ENCODE measurements around the gene DOCK1.

DOCK1 gene

DNA sequence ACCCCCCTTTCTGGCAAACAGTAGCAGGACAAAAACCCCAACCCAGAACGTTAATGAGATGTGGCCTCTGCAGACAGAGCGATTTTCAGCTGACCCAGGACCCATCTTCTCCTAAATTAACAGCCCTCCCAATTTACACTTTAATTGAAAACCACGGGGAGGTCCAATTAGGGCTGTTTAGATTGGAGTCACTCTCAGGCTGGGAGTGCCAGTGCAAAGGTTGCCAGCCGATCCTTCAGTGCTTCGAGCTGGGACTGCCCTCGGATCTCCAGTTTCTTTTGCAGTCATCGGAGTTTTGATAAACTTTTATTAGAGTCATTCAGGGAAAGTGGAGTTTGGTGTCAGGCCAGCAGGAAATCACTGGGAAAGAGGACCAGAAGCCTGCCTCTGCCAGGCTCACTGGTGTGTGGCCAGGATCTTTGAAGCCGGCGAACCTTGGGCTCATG is 108.0 kb downstream of the DOCK1 start:
- DNase-seq, result no peak

DNA sequence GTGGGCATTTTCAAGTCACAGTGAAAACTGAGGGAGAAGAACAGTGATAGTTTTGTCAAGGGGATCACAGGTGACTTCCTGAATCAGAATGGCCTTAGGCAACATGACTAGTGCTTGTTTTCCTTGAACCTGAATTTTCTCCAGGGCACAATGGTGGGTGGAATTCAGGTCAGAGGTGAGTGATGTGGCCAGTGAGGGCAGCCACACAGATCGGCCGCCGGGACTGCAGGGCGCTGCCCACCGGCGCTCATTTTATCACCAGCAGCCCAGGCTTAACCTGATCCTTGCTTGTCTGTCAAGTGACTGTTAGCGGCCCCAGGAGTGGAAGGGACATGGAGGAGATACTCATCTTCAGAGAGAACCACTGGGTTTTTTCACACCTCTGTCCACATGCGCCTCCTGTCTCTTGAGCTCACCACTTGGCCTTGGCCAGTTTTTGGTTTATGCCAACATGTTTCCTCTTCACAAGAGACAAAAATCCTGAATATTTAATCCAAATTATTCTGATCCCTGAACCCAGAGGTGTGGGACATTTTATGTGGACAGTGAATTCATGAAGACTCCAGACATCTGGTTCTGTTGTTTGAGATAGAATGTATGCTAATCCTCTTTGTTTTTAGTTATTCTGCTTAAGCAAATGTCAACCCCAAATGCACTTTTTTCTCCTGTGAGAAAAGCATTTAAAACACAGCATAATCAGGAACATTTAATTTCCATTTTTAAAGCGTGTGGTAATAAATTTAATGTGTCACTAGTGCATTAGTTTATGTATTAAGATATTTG is 108.7 kb downstream of the DOCK1 start:
- DNase-seq, result no peak

DNA sequence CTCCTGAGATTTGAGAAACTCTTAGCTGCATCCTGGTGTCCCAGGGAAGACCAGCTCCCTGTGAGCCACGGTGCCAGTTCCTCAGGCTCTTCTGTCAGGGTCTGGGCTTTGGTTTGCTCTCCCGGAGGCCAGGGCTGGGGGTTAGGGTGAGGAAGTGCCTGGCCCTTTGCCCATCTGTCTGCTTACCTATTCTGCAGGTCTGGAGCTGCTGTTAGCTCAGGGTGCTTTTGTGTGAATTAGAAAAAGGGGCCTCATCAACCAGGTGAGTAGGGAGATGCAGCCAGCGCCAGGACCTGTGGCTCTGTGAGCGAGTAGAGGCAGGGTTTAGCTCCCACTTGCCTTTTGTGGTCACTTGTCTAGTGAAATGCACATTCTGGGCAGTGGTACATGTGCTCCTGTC is 109.4 kb downstream of the DOCK1 start:
- DNase-seq, result no peak

DNA sequence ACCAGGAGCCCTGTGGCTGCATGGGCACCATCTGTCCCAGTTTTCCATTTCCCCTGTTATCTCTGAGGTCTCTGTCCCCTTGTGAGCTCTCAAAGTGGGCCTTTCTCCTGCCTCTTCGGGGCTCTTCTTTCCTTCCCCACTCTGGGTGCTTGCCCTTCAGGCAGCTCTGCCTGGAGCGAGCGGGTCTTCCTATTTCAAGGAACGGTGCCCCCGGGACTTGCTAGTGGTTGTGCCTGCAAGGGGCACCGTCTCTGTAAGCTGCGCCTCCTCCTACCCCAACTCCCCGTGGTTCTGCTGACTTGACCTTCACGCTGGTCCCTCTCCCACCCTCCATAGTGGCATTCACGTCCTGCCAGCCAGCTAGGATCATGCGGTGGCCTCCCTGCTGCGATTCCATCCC is 110.1 kb downstream of the DOCK1 start:
- no peak for DNase-seq

DNA sequence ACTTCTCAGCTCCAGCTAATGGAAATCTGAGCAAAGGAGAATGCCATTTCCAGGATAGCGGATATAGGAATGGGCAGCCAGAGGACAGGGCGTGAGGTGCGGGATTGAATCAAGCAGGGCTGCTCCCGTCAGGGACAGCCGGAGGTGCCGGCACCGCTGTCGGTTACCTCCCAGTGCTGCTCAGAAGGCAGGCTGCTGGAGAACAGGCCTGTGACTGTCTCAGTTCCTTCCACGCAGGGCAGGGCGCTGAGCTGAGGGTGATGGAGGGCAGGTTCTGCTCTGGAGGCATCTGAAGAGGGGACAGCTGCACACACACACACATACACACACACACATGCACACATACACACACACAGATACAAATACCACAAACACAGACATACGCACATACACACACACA is 111.1 kb downstream of the DOCK1 start:
- DNase-seq, result no peak

DNA sequence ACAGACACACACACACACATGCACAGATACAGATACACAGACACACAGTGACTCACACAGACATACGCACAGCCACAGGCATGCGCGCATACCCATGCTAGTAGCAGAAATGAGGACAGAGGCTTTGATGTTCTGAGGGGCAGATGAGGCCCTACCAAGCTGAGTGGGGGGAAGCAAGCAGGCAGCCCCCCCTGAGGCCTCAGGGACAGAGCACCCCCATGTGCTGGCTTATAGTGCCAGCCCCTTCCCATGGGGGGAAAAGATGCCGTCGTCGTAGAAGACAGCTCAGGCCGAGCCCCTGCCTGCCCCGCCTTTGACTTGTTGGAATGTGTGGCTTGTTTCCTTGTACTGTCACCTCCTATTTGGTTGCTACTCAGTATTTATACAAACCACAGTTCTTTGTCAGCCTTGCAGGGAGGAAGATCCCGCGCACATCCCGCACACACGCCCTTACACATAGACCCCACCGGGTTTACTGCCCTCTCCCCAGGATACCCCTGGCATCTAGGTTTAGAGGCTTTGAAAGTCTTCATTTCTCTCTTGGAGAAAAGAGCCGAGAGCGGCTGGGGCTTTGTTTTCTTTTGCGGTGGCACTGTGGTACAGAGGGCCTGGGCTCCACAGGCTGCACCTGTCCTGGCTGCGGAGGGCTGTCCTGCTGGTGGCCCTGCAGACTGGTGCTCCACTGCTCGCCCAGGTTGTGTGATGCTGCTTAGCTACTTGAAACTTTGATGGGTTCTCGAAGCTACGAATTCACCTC is 112.5 kb downstream of the DOCK1 start:
- peak; percentile 4 for DNase-seq

DNA sequence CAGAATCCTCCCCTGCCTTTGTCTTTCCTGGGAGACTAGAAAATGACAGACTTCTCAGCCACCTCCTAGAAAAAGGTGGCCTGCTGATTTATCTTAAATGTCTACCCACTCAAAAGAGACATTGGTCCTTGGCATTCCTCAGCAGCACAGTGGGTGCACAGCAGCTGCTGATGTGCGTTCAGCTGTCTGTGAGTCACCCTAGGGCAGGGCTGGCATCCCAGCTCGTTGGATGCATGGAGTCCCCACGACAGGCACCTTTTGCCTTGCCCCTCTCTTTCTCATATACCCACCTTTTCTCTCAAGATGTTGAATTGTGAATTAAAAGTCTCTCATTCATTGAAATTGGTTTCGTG is 113.0 kb downstream of the DOCK1 start:
- no peak for DNase-seq

DNA sequence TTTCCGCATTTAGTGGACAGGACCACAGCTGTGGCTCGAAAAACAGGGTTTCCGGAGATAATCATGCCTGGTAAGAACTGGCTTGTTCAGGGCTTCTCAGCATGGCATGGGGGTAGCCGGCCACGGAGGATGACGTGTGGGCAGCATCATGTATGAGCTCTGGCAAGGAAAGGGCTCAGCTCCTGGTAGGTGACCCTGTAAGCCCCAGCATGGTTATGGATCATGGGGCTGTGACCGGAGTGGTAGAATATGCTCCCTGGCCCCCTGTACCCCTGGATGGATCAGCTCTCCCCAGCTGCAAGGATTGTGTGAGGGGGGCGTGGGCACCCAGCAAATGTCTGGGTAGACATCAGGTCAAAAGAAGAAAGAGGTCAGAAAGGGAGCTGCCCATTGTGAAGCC is 113.5 kb downstream of the DOCK1 start:
- DNase-seq, result no peak

DNA sequence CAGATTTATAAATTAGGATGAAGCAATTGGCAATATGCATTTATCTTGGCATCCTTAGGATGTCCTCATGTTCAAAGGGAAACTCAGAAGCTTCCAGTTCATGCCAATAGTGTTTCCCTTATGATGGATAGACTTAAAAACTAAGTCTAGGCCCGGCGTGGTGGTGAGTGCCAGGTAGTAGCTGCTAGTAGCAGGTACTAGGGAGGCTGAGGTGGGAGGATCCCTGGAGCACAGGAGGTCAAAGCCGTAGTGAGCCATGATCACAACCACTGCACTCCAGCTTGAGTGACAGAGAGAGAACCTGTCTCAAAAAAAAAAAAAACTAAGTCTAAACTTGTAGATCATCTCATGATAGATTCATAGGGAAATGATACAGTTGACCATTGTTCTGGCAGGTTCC is 115.0 kb downstream of the DOCK1 start:
- no peak for DNase-seq

DNA sequence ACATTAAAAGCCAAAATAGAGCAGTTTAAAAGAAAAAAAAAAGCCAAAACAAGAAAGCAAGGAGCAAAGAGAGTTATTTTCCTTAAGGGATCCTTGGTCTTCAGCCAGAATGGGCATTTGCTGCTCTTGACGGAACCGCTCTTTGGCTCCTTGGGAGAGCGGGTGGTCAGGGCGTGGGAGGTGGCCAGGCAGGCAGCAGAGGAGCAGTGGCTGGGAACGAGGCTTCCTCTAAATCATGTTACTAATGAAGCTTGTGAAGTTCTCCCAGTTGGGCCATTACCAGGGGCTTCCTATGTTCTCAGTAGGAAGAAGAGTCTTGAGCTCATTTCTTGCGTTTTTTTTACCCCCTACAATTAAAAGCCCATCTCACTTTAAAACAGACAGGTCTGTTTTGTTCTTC is 116.6 kb downstream of the DOCK1 start:
- DNase-seq, result no peak

DNA sequence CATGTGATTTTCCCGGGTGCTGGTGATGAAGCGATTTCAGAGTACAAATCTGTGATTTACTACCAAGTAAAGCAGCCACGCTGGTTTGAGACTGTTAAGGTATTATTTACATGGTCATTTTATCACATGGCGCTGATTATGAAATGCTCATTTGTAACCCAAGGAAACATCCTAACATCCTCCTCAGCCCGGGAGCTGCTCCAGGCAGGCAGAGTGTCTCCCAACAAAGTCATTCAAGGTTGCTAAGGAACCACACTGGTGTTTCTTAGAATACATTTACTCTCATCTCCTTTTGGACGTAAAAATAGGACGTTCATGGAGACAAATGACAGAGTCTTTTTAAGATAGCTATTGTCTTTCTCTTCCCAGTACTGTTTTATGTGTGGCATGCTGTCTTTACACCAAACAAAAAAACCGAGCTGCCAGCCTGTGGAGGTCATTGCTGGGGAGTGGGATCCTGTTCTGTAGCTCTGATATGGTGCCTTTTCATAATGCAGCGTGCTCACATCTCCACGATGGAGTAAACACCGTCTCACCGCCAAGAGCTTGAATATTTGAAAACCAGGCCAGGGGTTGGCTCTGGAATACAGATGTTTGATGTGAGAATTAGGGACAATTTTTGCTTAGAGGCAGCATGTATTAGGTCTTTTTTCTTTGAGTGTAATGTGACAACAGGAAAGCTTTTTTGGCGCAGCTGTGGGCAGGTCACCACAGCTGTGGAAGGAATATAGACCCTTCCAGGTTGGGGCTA is 119.6 kb downstream of the DOCK1 start:
- DNase-seq, result no peak

DNA sequence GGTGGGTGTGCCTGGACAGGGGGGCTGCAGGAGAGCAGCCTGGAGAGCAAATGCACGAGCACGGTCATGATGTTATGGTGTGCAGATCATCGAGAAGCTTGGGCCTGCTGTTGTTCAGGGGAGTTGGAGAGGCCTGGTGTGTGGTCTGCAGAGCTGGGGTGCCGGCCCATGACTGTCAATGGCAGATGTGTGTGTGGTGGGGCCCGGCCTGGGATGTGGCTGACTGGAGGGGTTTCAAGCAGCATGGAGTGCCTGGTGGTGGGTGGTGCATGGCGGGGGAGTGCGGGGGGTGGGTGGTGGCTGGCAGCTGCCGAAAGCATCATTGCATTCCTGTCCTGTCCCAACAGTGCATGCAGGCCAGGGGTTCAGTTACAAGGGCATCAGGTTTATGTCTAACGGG is 122.6 kb downstream of the DOCK1 start:
- DNase-seq, result no peak

DNA sequence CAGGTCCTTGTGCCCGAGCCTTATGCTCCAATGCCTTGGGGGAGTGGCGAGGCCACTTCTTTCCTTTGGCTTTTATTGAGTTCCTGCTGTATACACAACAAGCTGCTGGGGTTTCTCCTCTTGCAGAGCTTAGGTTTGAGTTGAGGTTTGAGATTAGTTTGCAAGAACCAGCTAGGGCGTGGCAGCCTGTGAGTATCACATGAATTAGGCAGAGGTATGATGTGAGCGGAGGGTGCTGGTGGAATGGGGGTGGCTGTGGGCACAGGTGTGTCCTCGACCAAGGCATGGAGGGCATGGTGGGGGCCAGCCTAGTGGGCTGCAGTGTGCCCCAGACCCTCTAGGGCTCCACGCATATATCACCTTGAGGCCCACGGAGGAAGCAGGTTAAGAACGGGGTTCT is 123.3 kb downstream of the DOCK1 start:
- DNase-seq, result no peak

DNA sequence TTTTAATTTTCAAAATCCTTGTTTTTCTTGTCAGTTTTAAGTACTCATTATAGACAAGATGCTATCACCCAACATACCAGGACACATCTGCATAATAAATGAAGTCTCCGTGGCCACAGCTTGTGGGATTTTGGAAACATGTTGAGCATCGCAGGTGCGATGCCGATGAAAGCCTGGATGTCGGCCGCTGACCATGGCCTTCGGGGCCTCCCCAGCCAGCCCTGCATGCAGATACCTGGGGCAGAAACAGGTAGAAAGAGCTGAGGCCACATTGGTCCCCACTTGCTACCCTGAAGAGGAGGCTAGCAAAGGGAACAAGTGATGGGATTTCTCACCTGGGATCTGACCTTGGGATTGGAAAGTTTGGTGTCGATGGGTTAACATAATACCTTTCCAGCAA is 123.8 kb downstream of the DOCK1 start:
- DNase-seq, result no peak

DNA sequence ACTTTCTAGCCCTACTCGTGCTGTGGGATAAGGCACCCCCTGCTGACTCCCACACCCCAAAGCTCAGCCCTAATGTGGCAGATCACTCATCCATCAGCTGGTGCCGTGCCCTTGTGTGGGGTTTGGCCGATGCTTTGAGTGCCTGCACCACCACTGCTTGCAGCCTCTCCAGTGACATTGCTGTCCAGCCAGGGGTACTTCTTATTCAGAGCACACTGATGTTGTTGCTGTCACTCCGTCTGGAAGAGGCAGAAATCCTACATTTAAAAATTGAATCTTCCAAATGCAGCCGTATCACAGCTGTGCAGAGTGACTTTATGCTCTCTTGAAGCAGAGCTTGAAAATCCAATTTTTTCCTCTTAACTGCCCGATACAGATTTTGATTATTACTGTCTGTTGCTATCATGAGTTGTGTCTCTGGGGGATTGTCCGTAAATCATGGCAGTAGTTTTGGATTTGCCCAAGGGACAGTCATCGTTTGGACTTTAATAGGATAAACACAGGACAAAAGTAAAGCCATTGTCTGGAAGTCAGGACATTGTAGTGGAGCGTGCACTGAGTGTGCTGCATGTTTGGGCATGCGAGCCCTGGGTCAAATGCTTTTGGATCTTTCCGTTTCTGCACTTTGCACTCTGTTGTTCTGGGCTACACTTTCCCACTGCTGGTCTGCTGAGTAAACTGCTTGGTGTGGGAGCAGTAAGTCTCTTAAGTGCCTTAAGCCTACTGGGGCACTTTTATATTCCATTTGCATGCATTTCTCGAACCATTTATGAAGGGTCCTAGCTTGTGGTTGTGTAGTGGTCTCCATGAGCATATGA is 128.2 kb downstream of the DOCK1 start:
- DNase-seq, result peak; percentile 45

DNA sequence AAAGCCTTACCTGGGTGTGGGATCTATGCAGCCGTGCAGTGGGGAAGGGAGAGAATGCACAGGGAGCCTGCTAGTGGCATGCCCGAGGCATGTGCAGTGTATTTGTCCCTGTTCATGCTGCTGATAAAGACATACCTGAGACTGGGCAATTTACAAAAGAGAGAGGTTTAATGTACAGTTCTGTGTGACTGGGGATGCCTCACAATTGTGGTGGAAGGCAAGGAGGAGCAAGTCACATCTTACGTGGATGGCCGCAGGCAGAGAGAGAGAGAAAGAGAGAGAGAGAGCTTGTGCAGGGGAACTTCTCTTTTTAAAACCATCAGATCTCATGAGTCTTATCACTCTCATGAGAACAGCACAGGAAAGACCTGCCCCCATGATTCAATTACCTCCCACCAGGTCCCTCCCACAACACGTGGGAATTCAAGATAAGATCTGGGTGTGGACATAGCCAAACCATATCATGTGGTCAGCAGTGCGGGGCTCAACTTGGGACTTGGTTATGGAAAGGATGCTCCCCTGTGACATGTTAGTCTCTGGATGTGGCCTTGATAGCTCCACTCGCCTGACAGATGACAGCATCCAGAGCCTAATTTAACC is 128.9 kb downstream of the DOCK1 start:
- no peak for DNase-seq

DNA sequence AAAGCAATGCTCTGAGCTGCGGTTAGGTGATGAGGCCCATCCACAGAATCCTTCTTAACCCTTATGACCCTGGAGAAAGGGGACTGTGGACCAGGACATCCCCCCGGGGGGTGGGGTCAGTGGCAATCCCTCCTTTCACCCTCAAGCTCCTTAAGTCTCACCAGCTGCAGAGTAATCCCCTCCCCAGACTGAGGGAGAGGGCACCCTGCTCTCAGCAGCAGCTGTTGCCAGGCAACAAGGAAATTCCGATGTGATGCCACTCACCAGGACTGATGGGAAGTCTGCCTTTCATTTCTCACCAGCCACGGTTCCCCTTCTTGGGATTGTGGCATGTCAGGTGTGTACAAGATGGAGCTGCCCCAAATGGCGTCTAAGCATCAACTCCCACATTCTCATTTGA is 129.6 kb downstream of the DOCK1 start:
- peak; percentile 52 for DNase-seq

DNA sequence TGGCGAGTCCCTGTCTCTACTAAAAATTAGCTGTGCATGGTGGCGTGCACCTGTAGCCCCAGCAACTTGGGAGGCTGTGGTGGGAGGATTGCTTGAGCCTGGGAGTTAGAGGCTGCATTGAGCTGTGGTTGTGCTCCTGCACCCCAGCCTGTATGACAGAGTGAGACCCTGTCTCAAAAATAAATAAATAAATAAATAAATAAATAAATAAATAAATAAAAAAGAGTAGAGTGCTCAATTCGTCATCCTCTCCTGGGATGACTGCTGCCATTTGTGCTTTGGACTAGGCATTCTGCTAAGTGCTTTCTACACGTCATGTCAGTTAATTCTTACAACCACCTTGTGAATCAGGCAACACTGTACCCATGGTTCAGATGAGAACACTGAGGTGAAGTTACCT is 130.6 kb downstream of the DOCK1 start:
- DNase-seq, result no peak

DNA sequence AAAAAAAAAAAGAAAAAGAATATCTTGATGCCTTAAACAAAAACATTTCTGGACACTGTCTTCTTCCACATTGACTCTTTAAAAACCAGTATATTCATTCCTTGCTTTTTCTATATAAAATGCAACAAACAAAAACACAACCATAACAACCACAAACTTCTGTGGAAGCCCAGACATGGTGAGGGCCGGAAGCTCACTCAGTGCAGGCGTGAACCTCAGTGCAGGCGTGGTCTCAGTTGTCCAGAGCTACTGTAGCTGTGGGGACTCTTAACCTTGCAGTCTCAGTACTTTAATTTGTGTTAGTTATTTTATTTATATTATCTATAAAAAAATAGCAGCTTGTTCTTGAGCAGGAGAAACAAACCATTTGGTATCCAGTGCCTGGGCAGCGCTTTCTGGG is 131.8 kb downstream of the DOCK1 start:
- no peak for DNase-seq

DNA sequence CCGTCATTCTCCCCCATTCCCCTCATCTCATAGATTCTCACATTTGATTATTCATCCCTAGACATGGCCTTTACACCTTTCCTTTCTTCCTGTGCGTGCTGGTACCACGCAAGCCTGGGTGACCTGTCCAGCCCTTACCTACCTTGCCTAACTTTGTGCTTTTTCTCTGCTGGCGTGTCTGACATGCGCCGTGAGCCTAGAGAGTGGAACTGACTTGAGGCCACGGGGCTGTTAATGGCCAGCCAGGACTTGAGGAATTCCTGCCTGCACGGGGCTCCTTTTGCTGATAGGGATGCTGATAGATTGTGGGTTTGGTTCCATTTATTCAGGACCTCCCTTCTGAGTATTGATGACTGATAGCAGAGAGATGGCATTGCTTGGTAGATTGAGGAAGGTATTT is 134.2 kb downstream of the DOCK1 start:
- DNase-seq, result no peak

DNA sequence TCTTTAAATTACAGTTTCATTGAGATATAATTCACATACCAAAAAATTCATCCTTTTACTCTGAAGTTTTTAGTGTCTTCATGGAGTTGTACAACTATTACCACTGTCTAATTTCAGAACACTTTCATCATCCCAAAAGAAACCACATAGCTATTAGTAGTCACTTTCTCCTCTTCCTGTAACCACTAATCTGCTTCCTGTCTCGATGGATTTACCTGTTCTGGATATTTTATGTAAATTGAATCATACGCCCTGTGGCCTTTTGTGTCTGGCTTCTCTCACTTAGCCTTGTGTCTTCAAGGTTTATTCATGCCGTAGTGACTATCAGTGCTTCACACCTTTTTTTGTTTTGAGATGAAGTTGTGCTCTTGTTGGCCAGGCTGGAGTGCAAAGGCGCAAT is 135.5 kb downstream of the DOCK1 start:
- DNase-seq, result no peak

DNA sequence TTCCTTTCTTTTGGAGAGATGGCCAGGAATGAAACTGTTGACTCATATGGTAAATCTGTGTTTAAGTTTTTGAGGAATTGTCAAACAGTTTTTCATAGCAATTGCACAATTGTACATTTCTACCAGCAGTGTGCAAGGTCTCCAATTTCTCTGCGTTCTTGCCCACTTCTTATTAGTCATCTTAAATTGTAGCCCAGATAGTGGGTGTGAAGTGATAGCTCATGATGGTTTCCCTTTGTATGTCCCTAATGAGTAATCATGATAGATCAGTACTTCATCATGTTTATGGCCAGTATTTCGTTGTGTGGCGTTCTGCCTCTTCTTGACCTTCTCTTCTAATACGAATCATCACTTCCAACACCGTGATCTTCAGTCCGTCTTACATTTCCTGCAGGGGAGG is 136.3 kb downstream of the DOCK1 start:
- DNase-seq, result no peak

DNA sequence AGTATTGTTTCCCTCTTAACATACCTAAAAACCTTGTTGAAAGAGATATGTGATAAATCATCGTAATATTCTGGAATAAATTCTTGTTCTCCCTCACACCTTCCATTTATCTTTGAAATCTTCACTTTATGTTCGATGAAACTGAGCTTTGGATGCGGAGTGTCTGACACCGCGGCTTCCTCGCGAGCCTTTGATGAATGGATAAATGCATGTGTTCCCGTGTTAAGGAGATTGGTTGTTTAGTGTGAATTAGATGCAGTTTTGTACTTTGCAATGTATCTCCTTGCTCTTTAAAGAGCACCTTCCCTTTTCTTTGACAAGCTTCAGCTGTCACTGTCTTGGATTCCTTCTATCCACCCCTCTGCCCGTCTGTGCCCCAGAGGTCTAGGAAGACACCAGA is 138.1 kb downstream of the DOCK1 start:
- DNase-seq, result no peak

All from eye (tissue), 1 donor.